ENCODE data around the gene CHRND.

The CHRND gene

GRCh38 chr2:232516551-232516950 is 9.4 kb upstream of the CHRND start:
- Histone ChIP-seq H3K9ac (ENCODE audit: low read depth, low read length) (no peak overlapping the region), H3K9me3 (ENCODE audit: insufficient read depth, low read length, severe bottlenecking) (no peaks in the 10 kb centered on the region), H3K79me2 (ENCODE audit: insufficient read depth, low read length) (no peaks in the 10 kb centered on the region), H4K20me1 (ENCODE audit: insufficient read depth, low read length) (no peaks in the 10 kb centered on the region), H3K4me2 (ENCODE audit: insufficient read depth, low read length) (no peak overlapping the region), H3K4me1 (ENCODE audit: insufficient read depth, low read length) (no peaks in the 10 kb centered on the region), H3K4me3 (ENCODE audit: low read depth in 1 of 2, low read length in 2 of 2) (no peak overlapping the region), H3K27ac (ENCODE audit: low read length) (no peak overlapping the region), H2AFZ (ENCODE audit: low read depth, low read length) (no peak overlapping the region), H3K36me3 (ENCODE audit: insufficient read depth, low read length) (no peaks in the 10 kb centered on the region), H3K27me3 (ENCODE audit: insufficient read depth, low read length, poor library complexity) (no peaks in the 10 kb centered on the region)
- TF ChIP-seq CTCF (IDR thresholded peaks at IDR 0.05; ENCODE audit: borderline replicate concordance, extremely low read depth, low read length, poor library complexity, severe bottlenecking) (no peak), EZH2 (IDR thresholded peaks at IDR 0.05; ENCODE audit: borderline replicate concordance, low read depth, low read length, severe bottlenecking) (no peak)
- DNase-seq, result no peak
- no peak for ATAC-seq (ENCODE audit: insufficient read depth, low read depth)

GRCh38 chr2:232518844-232519243 is 7.1 kb upstream of the CHRND start:
- Histone ChIP-seq H3K27me3 (ENCODE audit: insufficient read depth, low read length, poor library complexity) (no peaks in the 10 kb centered on the region), H3K27ac (ENCODE audit: low read length) (no peak overlapping the region), H3K9me3 (ENCODE audit: insufficient read depth, low read length, severe bottlenecking) (no peaks in the 10 kb centered on the region), H3K36me3 (ENCODE audit: insufficient read depth, low read length) (no peaks in the 10 kb centered on the region), H3K4me2 (ENCODE audit: insufficient read depth, low read length) (no peak overlapping the region), H3K4me3 (ENCODE audit: low read depth in 1 of 2, low read length in 2 of 2) (no peak overlapping the region), H3K4me1 (ENCODE audit: insufficient read depth, low read length) (peaks cover 2% of the 10 kb centered on the region; the same call in 1 of the 2 replicates), H3K79me2 (ENCODE audit: insufficient read depth, low read length) (no peaks in the 10 kb centered on the region), H4K20me1 (ENCODE audit: insufficient read depth, low read length) (no peaks in the 10 kb centered on the region), H2AFZ (ENCODE audit: low read depth, low read length) (no peak overlapping the region), H3K9ac (ENCODE audit: low read depth, low read length) (no peak overlapping the region)
- DNase-seq (no peak), ATAC-seq (ENCODE audit: insufficient read depth, low read depth) (no peak)
- TF ChIP-seq CTCF (IDR thresholded peaks at IDR 0.05; ENCODE audit: borderline replicate concordance, extremely low read depth, low read length, poor library complexity, severe bottlenecking) (no peak), EZH2 (IDR thresholded peaks at IDR 0.05; ENCODE audit: borderline replicate concordance, low read depth, low read length, severe bottlenecking) (no peak)

- no peak within 1 kb of the TSS for H3K9ac ChIP-seq (ENCODE audit: low read depth, low read length)
- no peaks in the 10 kb centered on the region for H3K27me3 ChIP-seq (ENCODE audit: insufficient read depth, low read length, poor library complexity)
These were observed 6.2 kb upstream of the CHRND start, which contains the start of gene PRSS56 for GRCh38 chr2:232519581-232520438. TSS of gene PRSS56 (plus strand) at chr2:232520388. CDS start at chr2:232520599, 211 bp downstream.

More at GRCh38 chr2:232519581-232520438, 6.2 kb upstream of the CHRND start, which contains the start of gene PRSS56:
- no peaks in the 10 kb centered on the region for H3K79me2 ChIP-seq (ENCODE audit: insufficient read depth, low read length)
- no peaks in the 10 kb centered on the region for H3K9me3 ChIP-seq (ENCODE audit: insufficient read depth, low read length, severe bottlenecking)
- no peaks in the 10 kb centered on the region for H4K20me1 ChIP-seq (ENCODE audit: insufficient read depth, low read length)
- ATAC-seq (ENCODE audit: insufficient read depth, low read depth), result no peak
- DNase-seq, result no peak
- H3K4me1 ChIP-seq (ENCODE audit: insufficient read depth, low read length), result peaks cover 2% of the 10 kb centered on the region; the same call in 1 of the 2 replicates
- H2AFZ ChIP-seq (ENCODE audit: low read depth, low read length), result no peak within 1 kb of the TSS
- no peak within 1 kb of the TSS for H3K4me3 ChIP-seq (ENCODE audit: low read depth in 1 of 2, low read length in 2 of 2)
- H3K4me2 ChIP-seq (ENCODE audit: insufficient read depth, low read length), result no peak within 1 kb of the TSS
- no peaks in the 10 kb centered on the region for H3K36me3 ChIP-seq (ENCODE audit: insufficient read depth, low read length)
- no peak for TF ChIP-seq CTCF (IDR thresholded peaks at IDR 0.05; ENCODE audit: borderline replicate concordance, extremely low read depth, low read length, poor library complexity, severe bottlenecking)
- TF ChIP-seq EZH2 (IDR thresholded peaks at IDR 0.05; ENCODE audit: borderline replicate concordance, low read depth, low read length, severe bottlenecking), result no peak
- H3K27ac ChIP-seq (ENCODE audit: low read length), result no peak within 1 kb of the TSS
